Hematopoietic multipotent progenitor cell treated with erythropoietin and hydrocortisone succinate and interleukin-3 and kit ligand, for 15 days (in vitro differentiated cells): ENCODE data around the gene ITFG2.

Experiments
- DNase-seq: peaks from one replicate; pipeline ENCODE4 v3.0.0-alpha.2; 2015; ENCODE audit warnings: low spot score

ITFG2 gene

GRCh38 chr12:2795291-2796186 is 16.9 kb upstream of the ITFG2 start:
- DNase-seq: peak; percentile 66

GRCh38 chr12:2796187-2796666 is 16.2 kb upstream of the ITFG2 start:
- DNase-seq: no peak

GRCh38 chr12:2797721-2798418 is 14.6 kb upstream of the ITFG2 start:
- DNase-seq: no peak

GRCh38 chr12:2800046-2800570 is 12.4 kb upstream of the ITFG2 start:
- no peak for DNase-seq

GRCh38 chr12:2801044-2801783 is 11.3 kb upstream of the ITFG2 start:
- no peak for DNase-seq

DNA sequence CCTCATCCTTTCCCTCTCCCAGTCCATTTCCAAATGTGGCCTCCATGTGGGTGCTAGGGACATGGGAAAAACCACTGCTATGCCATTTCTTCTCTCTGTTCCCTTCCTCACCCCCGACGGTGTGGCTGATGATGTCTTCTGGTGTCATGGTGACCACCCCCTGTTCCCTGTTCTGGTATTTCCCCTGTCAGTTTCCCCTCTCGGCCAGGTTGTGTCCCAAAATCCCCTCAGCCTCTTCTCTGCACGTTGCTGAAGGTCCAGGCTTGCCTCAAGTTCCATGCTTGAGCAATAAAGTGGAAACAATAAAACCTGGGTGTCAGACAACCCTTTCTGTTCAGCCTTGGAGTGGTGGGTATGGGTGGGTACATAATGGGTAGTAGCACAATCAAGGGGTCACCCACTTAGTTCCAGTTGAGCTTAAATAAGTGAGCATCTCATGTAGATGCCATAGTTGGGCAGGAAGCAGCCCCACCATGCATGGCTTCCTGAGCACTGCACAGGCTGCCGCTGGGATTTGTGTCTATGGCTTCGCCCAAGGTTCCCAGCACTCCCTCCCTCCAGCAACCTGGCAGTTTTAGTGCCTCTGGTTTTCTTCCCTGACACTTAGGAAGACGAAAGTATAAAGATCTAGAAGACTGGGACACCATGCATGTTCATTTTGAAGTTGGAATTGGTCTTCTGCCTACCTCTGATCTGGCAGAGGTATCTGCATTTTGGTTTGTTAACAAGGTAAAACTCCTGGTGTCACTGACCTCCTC is 8.7 kb upstream of the ITFG2 start:
- DNase-seq: no peak

GRCh38 chr12:2804393-2805142 is 7.9 kb upstream of the ITFG2 start:
- DNase-seq: no peak

- DNase-seq: no peak
Observed at GRCh38 chr12:2805143-2805520, 7.3 kb upstream of the ITFG2 start.

DNA sequence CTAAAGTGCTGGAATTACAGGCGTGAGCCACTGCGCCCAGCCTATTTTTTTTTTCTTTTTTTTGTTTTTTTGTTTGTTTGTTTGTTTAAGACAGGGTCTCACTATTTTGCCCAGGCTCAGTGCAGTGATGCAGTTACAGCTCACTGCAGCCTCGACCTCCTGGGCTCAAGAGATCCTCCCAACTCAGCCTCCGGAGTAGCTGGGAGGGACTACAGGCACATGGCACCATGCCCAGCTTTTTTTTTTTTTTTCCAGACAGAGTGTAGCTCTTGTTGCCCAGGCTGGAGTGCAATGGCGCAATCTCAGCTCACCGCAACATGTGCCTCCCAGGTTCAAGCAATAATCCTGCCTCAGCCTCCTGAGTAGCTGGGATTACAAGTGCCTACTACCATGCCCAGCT is 5.8 kb upstream of the ITFG2 start:
- no peak for DNase-seq

GRCh38 chr12:2811801-2812200 is 667 bp upstream of the ITFG2 start:
- DNase-seq: no peak

GRCh38 chr12:2813214-2814185 is 1.0 kb downstream of the ITFG2 start:
- DNase-seq: peak; percentile 73

- no peak for DNase-seq
Observed at GRCh38 chr12:2819810-2820209, 7.3 kb downstream of the ITFG2 start.

DNA sequence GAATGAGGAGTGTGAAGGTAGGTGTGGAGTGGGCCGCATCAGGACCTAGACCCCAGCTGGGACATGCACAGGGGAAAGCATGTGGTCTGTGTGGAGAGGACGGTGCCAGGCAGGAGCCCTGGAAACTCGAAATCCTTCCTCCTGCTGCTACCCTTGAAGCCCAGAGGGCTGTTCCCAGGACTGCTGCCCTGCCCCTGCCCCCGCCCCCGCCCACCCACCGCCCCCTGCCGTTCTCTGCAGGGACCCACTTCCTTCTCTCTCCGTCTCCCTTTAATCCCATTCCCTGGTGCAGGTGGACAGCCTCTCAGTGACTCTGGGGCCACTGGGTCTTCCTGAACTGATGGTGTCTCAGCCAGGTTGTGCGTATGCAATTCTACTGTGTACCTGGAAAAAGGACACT is 8.0 kb downstream of the ITFG2 start:
- no peak for DNase-seq

DNA sequence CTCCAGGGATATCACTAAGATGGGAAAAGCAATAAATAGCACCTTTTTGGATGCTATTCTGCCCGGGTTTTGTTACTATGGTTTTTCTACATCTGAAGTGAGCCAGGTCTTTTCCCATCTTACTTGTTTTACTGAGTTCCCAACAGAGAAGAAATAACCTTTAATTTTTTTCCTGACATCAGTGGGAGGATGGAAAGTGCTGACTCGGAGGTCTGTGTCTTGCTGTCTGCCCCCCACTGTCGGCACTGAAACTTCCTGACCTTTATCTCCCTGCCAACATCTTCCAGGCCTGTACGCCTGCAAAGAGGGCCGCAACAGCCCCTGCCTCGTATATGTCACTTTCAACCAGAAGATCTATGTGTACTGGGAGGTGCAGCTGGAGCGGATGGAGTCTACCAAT is 11.0 kb downstream of the ITFG2 start:
- DNase-seq: no peak

DNA sequence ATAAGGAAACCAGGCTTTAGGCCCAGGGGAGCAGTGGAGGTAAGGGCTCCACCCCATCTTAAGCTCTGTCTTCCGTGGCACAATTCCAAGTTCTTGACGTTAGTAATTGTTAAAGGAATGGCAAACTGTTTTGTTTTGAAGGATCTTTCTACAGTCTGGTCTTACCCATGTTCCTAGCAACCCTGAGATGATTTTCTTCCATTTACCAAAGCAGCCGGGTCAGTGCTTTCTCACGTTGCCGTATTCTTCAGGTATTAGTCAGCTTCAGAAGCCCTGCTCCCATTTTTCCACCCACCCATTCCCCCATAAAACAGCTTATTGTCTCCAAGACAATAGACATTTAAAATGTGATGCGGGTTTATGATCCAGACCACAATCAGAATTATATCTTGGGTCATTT is 12.1 kb downstream of the ITFG2 start:
- DNase-seq: no peak

DNA sequence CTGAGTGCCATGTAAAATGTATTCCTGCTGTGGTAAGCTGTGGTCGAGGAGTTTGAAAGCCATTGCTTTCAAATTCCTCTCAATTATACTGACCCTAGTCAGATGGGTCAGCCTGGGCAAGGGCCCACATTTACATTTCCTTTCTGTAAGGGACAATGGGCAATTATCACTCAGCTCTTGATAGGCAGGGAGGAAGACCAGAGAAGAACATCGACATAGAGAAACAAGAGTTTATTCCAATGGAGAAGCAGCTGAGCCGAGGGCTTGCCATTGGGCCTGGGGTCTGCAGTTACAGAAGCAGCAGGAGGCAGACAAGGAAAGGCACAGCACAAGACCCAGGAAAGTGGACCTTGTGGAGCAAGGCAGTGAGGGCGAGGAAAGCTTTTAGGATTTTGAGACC is 12.7 kb downstream of the ITFG2 start:
- no peak for DNase-seq

DNA sequence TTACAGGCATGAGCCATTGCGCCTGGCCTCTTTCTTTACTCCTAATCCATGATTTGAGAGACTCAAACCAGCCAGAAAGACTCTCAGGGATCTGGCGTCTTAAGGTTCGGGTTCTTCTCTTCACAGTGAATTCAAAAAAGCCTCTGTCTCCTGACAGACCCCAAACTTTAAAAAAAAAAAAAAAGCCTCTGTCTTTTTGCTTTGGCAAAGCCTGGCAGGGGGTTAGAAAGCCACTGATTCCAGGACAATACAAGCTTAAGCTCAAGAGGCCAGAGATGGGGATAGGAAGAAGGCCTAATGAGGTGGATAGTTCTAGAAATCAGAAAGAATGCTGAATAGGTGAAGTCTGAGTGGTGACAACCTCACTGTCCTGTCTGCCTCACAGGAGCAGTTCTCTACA is 13.6 kb downstream of the ITFG2 start:
- no peak for DNase-seq

GRCh38 chr12:2826721-2827515 is 14.4 kb downstream of the ITFG2 start:
- DNase-seq: no peak

- DNase-seq: no peak
Observed at GRCh38 chr12:2829275-2829674, 16.8 kb downstream of the ITFG2 start.
